Kidney (tissue), 14 donors: ENCODE measurements around the gene GNAT2. TPM values are rescaled to one million over a fixed set of nuclear protein-coding genes. Genes with fewer than 3 reads are reported as not detected.
A peak's percentile ranks its signal among the peaks of the same experiment; 100 is the strongest.

ENCODE experiments used
- DNase-seq, 5 donors: peaks; one replicate each; pipeline ENCODE4 v3.0.0-alpha.2; 2013 to 2020
- FAIRE-seq: peaks from 2 replicates; lab custom pipeline; 2012; peaks lifted over from hg19 to GRCh38; lab: Jason Lieb, UNC
- H3K27ac ChIP-seq, 2 donors: one replicate each; pipeline ENCODE4 v1.7.0; 2013; ENCODE audit warnings: low read depth in 2 of 2, low read length in 2 of 2, inconsistent platforms in 1 of 2
- H3K27me3 ChIP-seq: one replicate; pipeline ENCODE4 v1.7.1; 2013; ENCODE audit warnings: low read length, inconsistent platforms; ENCODE audit not compliant: control insufficient read depth, insufficient read depth
- H3K36me3 ChIP-seq, 3 donors: one replicate each; pipeline versions ENCODE4 v1.7.0 to v1.7.1; 2013; ENCODE audit warnings: low read length in 3 of 3, control low read depth in 1 of 3, inconsistent platforms in 1 of 3; ENCODE audit not compliant: insufficient read depth in 3 of 3, control insufficient read depth in 2 of 3
- H3K4me1 ChIP-seq, 3 donors: one replicate each; pipeline versions ENCODE4 v1.7.0 to v1.7.1; 2013; ENCODE audit warnings: low read length in 3 of 3, inconsistent platforms in 1 of 3, low read depth in 1 of 3; ENCODE audit not compliant: control insufficient read depth in 2 of 3, insufficient read depth in 2 of 3
- H3K4me3 ChIP-seq, 3 donors: one replicate each; pipeline versions ENCODE4 v1.7.0 to v1.8.1; 2013; ENCODE audit warnings: low read length in 3 of 3, control low read depth in 1 of 3, inconsistent platforms in 1 of 3
- H3K9ac ChIP-seq, 3 donors: one replicate each; pipeline versions ENCODE4 v1.7.0 to v1.7.1; 2013; ENCODE audit warnings: low read length in 3 of 3, control low read depth in 1 of 3, inconsistent platforms in 1 of 3
- H3K9me3 ChIP-seq, 3 donors: one replicate each; pipeline versions ENCODE4 v1.7.0 to v1.7.1; 2013; ENCODE audit warnings: low read length in 3 of 3, control low read depth in 1 of 3, inconsistent platforms in 1 of 3; ENCODE audit not compliant: control insufficient read depth in 2 of 3, insufficient read depth in 1 of 3
- CTCF ChIP-seq: IDR thresholded peaks from 3 replicates; pipeline ENCODE4 v1.5.1; 2012; ENCODE audit warnings: mild to moderate bottlenecking, moderate library complexity, borderline replicate concordance; ENCODE audit not compliant: insufficient read depth; ENCODE audit errors: extremely low read depth
- intact Hi-C: fragments of 100-400 bp; cut with DNase I; formaldehyde crosslinking; loops from one replicate; pipeline ENCODE4 v1.11.1; 2022
- polyA plus RNA-seq: library from polyadenylated mRNA; stranded (reverse); fragments of 350-450 nt; fragmentation: Illumina TruSeq; extraction: RNeasy Lipid Tissue Mini Kit (QIAGEN cat#74804); gene quantifications from one replicate; pipeline ENCODE4 v1.2.3, GENCODE V29; 2014; ENCODE audit warnings: low read depth, low replicate concordance; ENCODE audit not compliant: insufficient read depth
- total RNA-seq: library from RNA; stranded (reverse); fragmentation: NEBNext Ultra II Directional; extraction: Animal tissue kit (Norgen Biotek cat#: 25700); gene quantifications from one replicate; pipeline ENCODE4 v1.2.1, GENCODE V29; 2021
- donor health status: control.
- donor health status: control.
- donor health status: control.
- donor health status: control.
- donor health status: control.
- donor health status: DM: yes; HTN: yes; CAD: no.
- donor health status: Normal renal cell carcinoma (clear cell type).

GNAT2 gene
- total and polyA plus RNA-seq, 2 donors from 2014 or later, result not detected

DNA sequence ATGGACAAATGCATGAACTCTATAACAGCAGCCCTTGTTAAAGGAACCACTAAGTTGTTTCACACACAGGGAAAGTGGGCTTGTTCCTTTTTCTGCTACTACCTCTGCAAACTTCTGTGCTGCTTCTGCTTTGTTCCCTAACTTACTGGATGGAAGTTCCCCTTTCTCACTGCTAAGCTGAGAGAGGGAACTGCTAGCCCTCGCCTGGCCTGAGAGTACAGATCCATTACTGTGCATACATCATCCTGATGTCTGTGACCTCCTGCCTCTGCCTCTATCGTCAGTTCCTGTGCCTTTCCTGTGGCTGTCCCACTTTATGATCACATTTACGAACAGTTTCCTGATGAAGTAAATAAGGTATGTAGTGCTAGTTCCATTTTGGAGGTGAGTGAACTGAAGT lies 3.5 kb downstream of the GNAT2 start:
- TF ChIP-seq CTCF, result no peak
- Histone ChIP-seq H3K9ac (no peak overlapping the region), H3K4me3 (no peak overlapping the region), H3K9me3 (no peaks in the 10 kb centered on the region), H3K36me3 (no peaks in the 10 kb centered on the region), H3K27me3 (no peaks in the 10 kb centered on the region), H3K27ac (peak overlapping the region in 1 of 2 donors; percentile 34), H3K4me1 (peaks cover 3 to 12% (median 10%) of the 10 kb centered on the region in 3 donors)
- intact Hi-C loops, result no loop called here
- no peak for FAIRE-seq
- DNase-seq, result peak in 2 of 5 donors; percentile 41 to 75

DNA sequence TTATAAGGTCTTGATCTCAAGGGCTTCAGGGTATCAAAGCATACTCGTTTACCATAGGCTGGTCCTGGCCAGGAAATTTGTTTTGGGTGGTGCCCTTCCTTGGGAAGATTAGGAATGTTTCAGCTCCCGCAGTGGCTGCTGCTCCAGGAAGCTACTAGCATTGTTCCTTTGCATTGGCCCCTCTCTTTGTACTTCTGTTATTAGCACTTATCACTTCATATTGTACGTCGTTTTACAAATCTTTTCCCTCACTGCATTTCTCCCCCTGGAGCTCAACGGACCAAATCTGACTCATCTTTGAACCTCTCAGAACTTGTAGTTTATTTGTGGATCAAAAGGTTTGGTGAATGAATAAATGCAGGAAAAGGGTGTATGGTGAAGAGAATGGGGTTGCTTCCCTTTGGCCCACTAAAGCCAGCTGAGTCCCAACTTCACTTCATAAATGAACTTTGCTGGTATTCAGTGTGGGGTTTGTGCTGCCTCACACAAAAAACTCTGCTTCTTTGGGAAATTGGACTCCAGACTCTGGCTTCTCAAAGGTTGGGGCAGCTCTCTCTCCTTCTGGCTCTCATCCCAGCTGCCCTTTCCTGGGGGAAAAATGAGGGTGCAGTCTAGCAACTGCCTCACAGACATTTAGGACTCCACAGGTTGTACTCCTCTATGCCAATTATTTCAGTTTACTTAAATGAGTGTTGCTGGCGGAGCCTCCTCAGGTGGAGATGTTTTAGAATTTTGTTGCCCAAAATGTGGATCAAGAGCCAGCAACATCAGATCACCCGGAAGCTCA lies 5.9 kb downstream of the GNAT2 start:
- H3K36me3 ChIP-seq, result no peaks in the 10 kb centered on the region
- H3K4me3 ChIP-seq, result no peak overlapping the region
- no peak overlapping the region for H3K27ac ChIP-seq
- intact Hi-C loops, result no loop called here
- peaks cover 0 to 4% (median 2%) of the 10 kb centered on the region in 3 donors for H3K4me1 ChIP-seq
- FAIRE-seq (no peak), DNase-seq (no peak)
- no peaks in the 10 kb centered on the region for H3K27me3 ChIP-seq
- no peak overlapping the region for H3K9ac ChIP-seq
- TF ChIP-seq CTCF, result no peak
- no peaks in the 10 kb centered on the region for H3K9me3 ChIP-seq

DNA sequence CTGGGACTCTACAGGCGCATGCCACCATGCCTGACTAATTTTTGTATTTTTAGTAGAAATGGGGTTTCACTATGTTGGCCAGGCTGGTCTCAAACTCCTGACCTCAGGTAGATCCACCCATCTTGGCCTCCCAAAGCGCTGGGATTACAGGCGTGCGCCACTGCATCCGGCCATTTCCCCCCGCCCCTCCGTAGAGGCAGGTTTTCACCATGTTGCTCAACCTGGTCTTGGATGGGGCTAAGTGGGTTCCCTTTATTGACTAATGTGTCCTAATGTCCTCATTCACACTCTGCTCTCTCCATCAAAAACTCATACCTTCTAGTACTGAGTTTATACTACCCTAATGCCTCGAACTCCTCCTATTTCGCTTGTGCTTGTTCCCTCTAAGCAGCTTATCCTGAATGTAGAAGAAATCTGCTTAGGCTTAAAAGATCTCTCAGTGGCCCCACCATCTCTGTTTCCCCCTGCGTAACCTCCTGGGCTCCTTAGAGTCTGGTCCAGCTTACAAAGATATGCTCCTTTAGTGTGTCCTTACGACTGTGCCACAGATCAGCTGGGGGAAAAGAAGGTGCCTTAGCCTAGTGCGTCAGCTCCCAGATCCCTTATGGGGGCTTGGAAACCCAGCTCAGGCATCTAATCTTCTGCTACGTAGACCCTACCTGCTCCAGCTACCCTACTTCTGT lies 8.0 kb downstream of the GNAT2 start:
- FAIRE-seq (no peak), DNase-seq (no peak)

More for the DNA sequence above, 8.0 kb downstream of the GNAT2 start:
- no peak overlapping the region for H3K9ac ChIP-seq
- no peak overlapping the region for H3K27ac ChIP-seq
- H3K9me3 ChIP-seq, result no peaks in the 10 kb centered on the region
- H3K4me3 ChIP-seq, result no peak overlapping the region
- no peaks in the 10 kb centered on the region for H3K27me3 ChIP-seq
- H3K4me1 ChIP-seq, result peaks cover 0 to 4% (median 2%) of the 10 kb centered on the region in 3 donors
- intact Hi-C loops, result no loop called here
- TF ChIP-seq CTCF, result no peak
- H3K36me3 ChIP-seq, result no peaks in the 10 kb centered on the region
